GM12865 (cell line): ENCODE data around the gene INKA1.
"Not testable (repeated sequence)": the region's sequence is repeated elsewhere in the genome, so short reads cannot be mapped to it uniquely, and the experiment has no call there.

Experiments used
- DNase-seq: peaks from one replicate; pipeline ENCODE4 v3.0.0; 2010; ENCODE audit warnings: low read depth
- H3K4me3 ChIP-seq: 2 replicates; pipeline ENCODE4 v1.5.1; 2011; ENCODE audit warnings: mild to moderate bottlenecking, low read depth, low read length, control low read depth
- TF ChIP-seq, protein P1 (sequence below): IDR thresholded peaks from 2 replicates; pipeline ENCODE4 v1.5.1; 2011; ENCODE audit warnings: low read length, control low read depth, low read depth, inconsistent platforms; ENCODE audit not compliant: insufficient read depth; ENCODE audit errors: missing control alignments

Gene INKA1

DNA sequence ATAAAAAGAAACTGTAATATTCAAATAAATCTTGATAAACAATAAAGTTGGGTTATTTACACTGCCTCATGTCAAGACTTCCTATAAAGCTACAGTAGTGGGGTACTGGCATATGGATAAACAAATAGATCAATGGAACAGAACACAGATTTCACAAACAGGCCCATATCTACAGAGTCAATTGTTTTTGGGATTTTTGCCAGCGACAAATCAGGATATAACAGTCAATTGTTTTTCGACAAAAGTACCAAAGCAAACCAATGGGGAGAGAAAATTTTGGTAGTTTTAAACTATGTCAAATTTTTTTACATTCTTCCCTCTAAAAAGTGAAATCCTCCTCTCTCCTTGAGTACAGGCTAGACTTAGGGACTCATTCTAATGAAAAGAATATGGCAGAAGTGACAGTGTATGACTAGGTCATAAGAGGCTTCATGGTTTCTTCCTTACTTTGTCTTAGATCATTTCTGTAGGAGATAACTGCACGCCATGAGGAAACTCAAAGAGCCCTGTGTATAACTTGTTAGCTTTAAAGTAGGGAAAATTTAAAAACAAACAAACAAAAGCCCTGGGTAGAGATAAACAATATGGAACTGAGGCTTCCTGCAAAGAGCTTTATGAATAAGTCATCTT is 33.7 kb upstream of the INKA1 start:
- H3K4me3 ChIP-seq = no peak overlapping the region
- TF ChIP-seq, protein P1, sequence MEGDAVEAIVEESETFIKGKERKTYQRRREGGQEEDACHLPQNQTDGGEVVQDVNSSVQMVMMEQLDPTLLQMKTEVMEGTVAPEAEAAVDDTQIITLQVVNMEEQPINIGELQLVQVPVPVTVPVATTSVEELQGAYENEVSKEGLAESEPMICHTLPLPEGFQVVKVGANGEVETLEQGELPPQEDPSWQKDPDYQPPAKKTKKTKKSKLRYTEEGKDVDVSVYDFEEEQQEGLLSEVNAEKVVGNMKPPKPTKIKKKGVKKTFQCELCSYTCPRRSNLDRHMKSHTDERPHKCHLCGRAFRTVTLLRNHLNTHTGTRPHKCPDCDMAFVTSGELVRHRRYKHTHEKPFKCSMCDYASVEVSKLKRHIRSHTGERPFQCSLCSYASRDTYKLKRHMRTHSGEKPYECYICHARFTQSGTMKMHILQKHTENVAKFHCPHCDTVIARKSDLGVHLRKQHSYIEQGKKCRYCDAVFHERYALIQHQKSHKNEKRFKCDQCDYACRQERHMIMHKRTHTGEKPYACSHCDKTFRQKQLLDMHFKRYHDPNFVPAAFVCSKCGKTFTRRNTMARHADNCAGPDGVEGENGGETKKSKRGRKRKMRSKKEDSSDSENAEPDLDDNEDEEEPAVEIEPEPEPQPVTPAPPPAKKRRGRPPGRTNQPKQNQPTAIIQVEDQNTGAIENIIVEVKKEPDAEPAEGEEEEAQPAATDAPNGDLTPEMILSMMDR = no peak
- DNase-seq = no peak

GRCh38 chr3:49769926-49770325 is 33.1 kb upstream of the INKA1 start:
- H3K4me3 ChIP-seq = no peak overlapping the region

DNA sequence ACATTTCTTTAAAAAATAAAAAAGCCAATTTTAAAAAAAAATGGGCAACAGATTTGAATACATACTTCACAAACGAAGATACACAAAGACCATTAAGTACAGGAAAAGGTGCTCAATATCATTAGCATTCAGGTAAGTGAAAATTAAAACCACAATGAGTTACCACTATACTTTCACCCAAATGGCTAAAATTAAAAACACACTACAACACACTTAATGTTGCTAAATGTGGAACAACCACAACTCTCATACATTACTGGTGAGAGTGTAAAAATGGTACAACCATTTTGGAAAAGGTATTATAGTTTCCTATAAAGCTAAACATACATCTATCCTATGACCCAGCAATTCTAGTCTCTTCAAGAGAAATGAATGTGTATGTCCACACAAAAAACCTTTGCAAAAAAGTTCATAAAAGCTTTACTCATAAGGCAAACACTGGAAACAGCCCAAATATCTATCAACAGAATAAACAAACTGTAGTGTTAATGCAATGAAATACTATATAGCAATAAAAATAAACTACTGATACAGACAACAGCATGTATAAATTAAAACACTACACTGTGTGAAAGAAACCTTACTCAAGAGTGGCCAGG is 31.6 kb upstream of the INKA1 start:
- TF ChIP-seq, protein P1 = no peak
- H3K4me3 ChIP-seq = no peak overlapping the region
- no peak for DNase-seq

More at GRCh38 chr3:49769926-49770325, 33.1 kb upstream of the INKA1 start:
- TF ChIP-seq, protein P1 = no peak
- no peak for DNase-seq

DNA sequence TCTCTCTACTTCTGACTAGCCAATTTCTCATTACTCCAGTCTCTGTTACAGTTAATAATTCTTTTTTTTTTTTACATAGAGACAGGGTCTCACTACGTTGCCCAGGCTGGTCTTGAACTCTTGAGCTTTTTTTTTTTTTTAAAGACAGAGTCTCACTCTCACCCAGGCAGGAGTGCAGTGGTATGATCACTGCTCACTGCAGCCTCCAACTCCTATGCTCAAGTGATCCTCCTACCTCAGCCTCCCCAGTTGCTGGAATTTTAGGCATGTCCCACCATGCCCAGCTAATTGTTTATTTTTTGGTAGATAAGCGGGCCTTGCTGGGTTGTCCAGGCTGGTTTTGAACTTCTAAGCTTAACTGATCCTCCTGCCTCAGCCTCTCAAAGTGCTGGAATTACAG is 30.4 kb upstream of the INKA1 start:
- TF ChIP-seq, protein P1 = no peak
- no peak for DNase-seq
- H3K4me3 ChIP-seq = no peak overlapping the region

GRCh38 chr3:49775538-49775937 is 27.5 kb upstream of the INKA1 start:
- no peak for DNase-seq
- TF ChIP-seq, protein P1 = no peak
- H3K4me3 ChIP-seq = no peak overlapping the region

GRCh38 chr3:49776101-49776500 is 27.0 kb upstream of the INKA1 start:
- not testable (repeated sequence) for H3K4me3 ChIP-seq, DNase-seq

DNA sequence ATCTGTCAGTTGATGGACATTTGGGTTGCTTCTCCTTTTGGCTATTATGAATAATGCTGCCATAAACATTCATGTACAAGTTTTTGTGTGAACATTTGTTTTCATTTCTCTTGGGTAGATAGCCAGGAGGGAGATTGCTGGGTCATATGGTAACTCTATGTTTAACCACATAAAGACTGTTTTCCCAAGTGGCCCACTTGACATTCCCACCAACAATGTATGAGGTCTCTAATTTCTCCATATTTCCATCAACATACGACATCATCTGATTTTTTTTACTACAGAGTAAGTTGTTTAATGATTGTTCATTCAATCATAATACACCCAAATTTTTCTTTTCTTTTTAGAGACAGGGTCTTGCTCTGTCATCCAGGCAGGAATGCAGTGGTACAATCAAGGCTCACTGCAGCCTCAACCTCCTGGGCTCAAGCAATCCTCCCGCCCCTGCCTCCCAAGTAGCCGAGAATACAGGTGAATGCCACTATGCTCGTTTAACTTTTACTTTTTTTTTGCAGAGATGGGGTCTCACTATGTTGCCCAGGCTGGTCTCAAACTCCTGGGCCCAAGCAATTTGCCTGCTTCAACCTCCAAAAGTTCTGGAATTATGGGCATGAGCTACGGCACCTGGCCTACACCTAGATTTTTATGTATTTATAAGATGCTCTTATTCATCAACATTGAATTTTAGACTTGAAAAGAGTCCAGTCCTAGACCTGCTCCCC is 23.5 kb upstream of the INKA1 start:
- DNase-seq = no peak
- TF ChIP-seq, protein P1 = no peak
- H3K4me3 ChIP-seq = no peak overlapping the region
